Hepatic stellate cell (primary cell): ENCODE results near the gene ABLIM2.

ENCODE experiments used
- DNase-seq: peaks from one replicate; pipeline ENCODE4 v3.0.0; 2011; ENCODE audit warnings: low spot score

Gene ABLIM2

DNA sequence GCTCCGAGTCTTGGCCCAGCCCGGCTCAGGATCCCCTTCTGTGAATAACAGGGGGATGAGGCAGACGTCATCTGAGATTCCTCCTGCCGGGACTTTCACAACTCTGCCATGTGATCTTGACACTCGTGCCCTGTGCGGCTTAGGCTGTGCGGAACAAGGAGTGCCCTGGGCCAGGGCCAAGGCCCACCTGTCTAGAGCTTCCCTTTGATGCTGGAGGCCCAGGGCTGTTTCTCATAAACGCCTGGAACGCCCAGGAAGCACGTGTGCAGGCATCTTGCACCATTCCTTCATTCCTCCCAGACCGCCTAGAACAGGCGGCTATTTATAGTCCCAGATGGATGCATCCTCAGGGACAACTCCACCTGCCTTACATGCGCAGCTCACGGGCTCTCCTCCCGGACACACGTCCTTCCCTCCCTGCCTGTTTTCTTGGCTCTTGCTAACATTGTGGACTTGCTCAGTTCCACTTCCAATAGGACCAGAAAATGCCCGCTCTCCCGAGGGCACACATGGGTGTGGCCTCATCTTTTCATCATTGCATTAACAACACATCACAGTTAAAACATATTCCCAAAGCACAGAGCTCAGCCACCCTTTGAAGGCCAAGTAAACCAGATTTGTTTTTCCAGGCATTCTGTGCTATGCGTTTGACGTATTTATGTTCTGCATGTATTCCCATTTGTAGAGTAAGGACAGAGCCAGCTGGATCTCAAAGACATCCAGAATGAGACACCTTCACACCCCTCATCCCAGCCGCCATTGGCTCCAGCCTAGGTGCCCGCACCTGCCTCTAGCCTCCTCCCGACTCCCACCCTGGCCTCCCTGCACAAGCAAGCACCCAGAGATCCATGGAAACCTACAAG, 57.2 kb downstream of the ABLIM2 start:
- DNase-seq, result no peak

DNA sequence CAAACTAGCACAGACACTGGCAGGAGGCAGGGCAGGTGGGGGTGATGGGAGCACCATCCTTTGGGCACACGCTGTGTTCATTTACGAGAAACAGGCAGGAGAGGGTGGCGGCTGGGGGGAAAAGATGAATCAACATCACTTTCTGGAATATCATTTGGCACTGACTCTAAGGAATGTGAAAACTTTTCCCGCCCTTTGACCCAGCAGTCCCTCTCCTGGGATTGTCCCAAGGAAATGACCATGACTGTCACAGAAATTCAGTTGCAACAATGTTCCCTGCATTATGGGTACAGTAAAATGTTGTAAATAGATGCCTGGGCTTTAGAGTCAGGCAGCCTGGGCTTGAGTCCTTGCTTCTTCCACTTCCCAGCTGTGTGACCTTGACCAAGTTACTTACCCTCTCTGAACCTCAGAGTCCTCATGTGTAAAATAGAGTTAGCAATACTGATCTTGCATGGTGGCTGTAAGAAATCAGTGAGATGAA, 58.6 kb downstream of the ABLIM2 start:
- no peak for DNase-seq

DNA sequence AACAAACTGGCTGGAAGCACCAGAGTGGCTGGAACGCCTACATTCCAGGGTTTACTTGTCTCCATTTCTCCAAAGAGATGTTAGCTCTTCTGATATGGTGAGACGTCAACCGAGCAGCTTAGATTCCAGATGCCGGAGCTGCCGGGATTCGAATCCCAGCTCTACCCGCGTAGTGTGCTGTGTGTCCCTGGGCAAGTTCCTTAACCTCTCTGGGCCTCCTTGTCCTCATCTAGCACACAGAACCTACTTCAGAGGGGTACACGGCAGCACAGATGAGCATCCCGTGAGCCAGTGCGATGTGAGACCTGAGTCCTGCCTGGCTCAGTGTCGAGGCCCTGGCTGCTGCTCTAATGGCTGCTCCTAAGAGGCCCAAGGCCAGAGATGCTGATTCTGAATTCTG, 60.1 kb downstream of the ABLIM2 start:
- no peak for DNase-seq

DNA sequence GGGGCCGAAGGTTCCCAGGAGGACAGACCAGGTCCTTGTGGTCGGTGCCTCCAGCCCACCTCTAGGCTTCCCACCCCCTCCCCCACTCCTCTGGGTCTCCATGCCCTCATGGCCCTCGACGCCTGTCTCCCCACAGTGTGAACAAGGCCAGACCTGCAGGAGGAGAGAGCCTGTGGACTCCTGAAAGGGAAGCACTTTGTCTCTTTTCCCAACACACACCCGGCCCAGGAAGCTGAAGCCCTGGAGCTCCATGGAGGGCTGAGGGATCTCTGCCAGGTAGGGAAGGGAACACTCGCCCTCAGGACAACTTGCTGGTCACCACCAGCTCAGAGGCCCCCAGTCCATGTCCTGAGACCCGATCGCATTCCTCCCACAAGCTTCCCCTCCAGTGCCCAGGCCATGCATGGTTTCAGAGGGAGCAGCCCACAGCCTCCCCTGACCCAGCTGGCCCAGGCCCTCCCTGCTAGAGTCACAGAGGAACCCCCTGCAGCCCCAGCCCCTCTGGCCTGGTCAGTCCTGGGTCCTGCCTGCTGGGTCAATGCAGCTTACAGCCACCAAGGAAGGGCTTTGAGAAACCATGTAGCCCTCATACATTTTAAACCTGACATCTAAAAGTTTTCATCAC, 60.8 kb downstream of the ABLIM2 start:
- DNase-seq, result no peak

DNA sequence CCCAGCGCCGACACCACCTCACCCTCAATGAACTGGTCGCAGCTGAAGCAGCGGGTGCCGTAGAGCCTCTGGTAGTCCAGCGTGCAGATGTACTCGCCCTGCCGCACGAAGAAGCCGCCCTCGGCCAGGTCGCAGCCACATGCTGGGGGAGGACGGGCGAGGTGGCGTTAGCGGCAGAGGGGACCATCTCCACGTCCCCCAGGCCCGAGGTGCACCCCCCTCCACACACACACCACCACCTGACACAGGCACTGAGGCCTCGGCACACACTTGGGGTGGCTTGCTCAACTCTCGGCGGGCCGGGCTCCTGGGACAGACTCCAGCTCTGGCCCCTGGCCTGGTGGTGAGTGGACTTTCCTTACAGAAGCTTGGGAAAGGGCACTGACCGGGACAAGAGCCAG, 61.5 kb downstream of the ABLIM2 start:
- no peak for DNase-seq

DNA sequence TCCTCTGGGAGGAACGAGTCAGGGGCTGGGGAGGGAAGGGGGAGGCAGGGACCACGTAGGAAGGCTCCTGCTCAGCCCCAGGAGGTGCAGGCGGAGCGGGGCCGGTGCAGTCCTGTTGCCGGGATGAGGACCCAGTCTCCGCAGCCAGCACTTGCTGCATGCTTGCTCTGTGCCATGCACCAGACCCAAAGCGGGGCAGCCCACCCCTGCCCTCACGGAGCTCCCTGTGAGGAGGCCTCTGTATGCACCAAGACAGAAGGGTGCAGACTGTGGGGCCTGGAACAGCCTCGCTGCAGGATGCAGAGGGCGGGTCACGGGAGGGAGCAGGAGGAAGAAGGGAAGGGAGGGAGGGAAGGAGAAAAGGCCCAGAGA, 61.9 kb downstream of the ABLIM2 start:
- DNase-seq, result no peak

DNA sequence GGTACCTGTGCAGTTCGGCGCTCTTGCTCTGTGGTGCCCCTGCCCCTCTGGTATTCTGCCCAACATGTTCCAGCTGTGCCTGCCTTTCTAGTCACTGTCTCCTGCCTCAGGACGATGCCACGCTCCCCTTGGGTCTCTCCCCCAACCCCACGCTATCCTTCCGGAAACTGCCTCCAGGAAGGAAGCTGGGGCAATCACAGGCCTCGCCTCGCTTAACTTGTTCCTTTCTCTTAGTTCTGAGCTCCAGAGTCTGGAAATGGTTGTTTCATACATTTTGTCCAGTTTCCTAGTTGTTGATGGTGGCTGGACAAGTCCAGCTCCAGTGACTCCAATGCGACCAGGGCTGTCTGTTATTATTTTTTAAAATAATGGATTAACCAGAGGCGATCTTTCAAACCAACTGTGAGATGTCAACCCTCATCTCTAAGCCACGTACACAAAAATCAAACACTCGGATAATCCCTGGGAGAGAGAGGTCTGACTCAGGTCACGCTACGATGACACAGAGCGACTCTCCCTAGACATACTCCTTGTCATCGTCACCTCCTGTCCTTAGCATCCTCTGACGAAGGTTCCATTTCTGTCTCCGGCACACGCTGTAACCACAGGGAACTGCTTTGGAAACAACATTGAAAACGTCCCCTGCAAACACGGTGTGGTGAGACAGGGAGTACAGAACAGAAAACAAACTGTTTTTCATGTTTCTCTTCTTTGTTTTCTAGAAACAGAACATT, 62.5 kb downstream of the ABLIM2 start:
- no peak for DNase-seq

DNA sequence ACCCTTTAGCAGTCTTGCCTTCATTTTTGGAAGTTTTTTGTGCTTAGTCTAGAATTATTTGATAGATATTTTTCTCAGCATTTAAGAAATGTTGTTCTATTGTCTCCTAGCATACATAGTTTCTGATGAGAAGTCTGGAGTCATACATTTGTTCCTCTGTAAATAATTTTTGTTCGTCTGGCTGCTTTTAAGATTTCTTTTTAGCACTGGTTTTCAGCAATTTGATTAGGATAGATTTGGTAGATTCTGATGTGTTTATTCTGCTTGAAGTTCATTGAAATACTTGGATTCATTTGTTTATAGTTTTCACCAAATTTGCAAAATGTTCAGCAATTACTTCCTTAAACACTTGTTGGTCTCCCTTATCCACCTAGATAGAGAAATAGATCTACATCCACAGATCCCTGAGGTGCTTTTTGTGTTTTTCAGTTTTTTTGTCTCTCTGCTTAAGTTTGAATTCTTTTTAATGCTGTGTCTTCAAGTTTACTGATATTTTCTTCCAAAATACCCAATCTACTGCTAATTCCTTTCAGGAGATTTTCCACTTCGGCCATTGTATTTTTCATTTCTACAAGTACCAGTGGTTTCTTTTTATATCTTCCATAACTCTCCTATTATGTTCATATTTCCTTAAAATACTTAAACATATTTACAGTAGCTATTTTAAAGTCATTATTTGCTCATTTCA, 64.9 kb downstream of the ABLIM2 start:
- no peak for DNase-seq

DNA sequence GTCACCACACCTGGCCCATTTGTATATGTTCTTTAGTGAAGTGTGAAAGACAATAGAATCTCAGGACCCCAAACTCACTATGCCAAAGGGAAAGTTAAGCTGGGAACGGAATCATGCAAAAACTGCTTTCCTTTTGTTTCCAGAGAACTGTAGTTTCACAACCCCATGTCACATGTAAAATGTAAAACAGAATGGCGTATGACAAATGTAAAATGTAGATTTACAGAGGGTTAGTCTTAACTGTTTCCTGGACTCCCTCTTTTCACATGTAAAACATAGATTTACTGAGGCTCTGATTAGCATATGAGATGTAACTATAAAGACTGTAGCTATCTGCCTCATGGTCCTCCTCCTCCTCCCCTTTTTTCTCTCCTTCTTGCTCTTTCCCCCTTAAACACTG, 66.3 kb downstream of the ABLIM2 start:
- DNase-seq, result no peak

DNA sequence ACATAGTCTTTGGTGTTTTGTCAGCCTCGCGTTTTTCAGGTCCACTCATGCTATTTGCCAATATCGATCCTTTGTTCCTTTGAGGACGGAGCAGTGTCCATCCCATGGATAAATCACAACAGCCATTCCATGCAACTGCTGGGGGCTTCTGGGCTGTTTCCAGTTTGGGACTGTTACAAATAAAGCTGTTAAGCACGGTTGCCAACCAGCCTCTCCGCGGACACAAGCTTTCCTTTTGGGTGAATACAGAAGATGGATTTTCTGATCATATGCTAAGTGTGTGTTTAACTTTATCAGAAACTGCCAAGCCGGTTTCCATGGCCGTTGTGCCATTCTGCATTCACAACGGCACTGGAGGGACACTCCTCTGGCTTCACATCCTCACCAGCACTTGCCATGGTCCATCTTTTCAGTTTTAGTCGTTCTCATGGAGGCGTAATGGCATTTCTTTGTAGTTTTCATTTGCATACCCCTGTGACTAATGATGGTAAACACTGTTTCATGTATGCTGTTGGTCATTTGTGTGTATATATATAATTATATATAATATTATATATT, 67.8 kb downstream of the ABLIM2 start:
- no peak for DNase-seq

DNA sequence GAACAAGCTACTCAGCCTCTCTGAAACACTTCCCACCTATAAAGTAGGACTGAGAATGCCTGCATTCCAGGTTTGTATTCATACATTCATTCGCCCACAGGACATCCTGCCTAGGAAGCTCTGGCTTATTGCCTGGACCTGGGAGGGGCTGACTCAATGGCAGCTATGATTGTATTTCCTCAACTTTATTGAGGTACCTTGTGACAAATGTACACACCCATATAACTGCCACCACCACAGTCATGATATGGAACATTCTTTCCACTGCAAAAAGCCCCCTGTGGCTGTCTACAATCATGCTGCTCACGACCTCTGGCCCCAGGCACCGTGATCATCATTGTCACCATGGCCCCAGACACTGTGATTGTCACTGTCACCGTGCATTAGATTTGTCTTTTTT, 68.3 kb downstream of the ABLIM2 start:
- DNase-seq, result no peak

DNA sequence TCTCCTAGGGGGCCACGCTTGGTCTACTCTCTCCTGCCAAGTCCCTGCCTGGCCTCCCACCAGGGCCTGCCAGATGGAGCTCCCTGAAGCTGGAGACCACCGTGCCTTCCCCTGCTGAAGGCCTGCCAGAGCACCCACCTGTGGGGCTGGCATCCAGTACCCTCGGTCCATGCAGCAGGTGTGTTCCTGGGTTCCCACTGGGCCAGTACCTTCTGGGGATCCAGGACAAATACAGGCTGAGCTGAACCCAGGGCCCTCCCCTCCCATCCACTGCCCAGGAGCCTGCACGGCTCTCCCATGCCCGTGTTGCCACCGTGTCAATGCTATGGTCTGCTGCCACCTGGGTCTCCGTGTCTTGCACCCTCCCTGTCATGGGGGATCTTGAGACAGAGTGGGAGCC, 68.8 kb downstream of the ABLIM2 start:
- DNase-seq, result no peak

DNA sequence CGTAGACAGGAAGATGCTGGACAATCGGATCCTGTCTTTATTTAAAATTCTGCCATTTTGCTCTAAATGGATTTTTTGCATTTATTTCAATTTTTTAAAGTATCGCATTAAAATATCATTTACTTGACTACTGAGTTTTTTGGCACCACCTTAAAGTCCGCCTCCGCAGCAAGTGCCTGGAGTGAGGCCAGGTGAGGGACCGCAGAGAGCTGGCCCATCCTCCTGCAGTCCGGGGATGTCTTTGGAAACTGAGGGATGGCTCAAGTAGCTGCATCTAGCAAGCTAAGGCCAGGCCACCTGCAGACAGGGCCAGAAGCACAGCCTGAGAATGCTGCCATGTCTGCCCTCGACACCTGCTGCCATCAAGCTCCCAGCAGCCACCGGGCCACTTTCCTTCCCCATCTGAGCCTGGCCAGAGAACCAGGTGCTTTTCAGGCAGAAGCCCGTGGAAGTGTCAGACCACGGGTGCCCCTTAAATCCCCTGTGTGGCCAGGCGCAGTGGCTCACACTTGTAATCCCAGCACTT, 69.6 kb downstream of the ABLIM2 start:
- no peak for DNase-seq

DNA sequence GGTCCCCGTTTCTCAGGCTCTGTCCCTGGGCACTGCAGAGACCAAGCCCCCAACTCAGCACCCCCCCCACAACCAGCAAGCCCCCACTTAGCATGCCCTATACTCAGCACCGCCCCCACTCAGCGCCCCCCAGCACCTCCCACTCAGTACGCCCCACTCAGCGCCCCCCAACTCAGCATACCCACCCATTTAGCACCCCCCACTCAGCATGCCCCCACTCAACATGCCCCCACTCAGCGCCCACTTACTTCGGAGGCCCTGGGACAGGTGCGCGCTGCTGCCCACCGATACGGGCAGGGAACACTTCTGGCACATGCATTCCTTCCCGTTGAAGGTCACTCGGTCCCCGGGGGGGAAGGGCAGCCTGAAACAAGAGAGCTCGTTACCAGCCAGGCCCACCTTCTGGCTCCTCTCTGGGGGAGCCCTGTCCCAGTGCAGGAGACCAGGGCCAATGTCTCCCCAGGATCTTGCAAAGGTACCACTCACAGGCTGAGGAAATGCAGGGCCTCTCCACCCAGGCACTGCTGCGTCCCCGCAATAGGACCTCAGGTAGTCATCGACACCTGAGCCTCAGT, 70.6 kb downstream of the ABLIM2 start:
- DNase-seq, result no peak

DNA sequence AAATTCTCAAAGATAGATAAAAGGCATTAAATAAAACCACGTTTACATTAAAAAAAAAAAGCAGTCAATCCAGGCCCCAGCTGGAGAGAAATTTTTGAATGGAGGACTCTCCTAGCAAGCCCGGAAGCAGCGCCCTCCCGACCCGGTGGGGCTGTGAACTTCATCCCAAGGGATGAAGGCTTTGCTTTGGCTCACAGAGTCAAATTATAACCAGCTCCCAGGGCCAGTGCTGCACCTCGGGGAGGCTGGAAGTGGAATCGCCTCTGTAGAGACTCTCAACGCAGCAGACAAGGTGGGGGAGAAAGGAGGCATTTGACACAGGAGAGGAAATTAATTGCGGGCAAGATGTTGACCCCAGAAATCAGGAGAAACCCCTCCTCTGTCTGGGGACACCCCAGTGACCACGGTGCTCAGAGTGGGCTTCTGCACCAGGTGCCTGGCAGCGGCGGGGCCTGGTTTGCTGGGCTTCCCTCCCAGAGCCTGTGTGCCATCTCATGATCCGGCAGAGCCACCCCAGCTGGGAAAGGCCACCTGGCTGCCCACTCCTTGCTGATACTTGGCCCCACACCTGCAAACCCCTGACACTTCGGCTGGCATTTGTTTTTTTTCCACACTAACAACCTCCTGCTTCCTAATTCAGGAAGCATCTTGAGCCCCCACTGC, 71.7 kb downstream of the ABLIM2 start:
- no peak for DNase-seq

DNA sequence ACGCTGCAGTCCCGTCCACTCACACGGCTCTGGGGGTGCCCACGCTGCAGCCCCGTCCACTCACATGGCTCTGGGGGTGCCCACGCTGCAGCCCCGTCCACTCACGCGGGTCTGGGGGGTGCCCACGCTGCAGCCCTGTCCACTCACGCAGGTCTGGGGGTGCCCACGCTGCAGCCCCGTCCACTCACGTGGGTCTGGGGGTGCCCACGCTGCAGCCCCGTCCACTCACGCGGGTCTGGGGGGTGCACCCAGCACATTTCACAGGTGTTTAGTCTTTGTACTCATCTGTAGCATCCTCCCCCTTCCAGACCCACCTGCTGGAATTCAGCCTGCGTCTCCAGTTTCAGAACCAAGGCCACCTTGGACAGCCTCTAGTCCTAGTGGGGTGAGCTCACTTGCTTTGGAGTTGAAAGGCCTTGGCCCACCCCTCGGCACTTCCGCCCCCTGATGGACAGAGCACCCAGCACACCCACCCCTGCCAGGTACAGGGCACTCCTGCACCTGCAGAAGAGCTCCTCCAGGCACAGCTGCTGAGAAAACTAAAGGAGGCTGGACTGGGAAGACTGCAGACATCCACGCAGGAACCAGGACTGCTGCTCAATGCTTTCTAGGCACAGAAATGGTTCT, 73.0 kb downstream of the ABLIM2 start:
- no peak for DNase-seq

DNA sequence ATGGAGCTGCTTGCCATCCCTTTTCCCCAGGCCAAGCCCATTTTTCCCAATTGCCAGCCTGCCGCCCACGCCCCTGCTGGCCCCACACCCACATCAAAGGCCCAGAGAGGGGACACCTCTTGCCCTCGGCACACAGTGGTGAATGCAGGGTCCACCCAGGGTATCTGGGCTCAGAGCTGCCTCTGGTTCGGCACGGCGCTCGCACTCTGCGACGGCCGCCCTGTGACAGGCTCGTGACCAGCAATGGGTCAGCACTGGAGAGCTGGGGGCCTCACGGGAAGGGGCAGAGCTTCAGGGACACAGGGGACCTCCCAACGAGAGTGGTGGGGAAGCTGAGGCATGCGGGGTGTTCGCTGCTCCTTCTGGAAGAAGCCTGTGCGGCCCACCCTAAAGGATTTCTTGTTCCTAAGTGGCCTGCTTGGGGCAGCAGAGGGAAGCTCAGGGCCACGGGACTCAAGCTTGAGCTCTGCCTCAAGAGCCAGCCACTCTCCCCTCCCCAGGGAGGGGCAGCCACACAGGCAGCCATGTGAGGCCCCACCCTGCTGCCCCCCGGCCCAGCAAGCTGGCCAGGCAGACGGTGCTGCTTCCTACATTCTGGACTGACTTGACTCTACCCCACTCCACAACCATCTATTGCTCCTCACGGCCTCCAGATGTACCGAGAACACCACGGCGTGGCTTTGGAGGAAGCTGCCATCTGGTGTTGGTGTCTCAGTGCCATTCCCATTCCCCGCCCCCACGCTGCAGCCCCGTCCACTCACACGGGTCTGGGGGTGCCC, 73.7 kb downstream of the ABLIM2 start:
- DNase-seq, result no peak

DNA sequence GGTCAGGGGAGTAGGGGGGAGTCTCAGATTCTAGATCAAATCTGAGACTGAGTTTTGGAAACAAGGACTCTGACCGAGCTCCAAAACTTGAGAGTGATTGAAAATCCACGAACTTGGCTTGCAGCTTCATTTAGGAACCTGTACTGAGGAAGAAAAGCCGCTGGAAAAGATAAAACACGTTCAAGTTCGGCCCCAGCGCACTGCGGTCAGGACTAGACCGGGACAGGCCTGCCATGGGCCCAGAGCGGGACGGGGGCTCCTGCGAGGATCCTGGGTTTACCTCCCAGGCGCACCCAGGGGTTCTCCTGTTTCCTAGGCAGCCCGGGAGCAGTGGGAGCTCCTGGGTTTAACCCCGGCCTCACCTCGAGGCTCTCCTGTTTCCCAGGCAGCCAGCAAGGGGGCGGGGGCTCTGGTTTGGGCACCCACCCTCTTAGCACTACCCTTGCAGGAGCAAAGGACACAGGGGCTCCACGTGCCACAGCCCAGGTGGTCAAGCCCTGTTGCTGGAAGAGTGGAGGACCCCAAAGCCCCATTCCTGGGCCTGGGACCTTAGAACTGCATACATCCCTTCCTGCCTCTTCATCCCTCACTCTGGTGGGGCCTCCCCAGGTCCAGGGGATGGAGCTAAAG, 74.5 kb downstream of the ABLIM2 start:
- DNase-seq, result no peak
